Hepatocyte (in vitro differentiated cells): ENCODE measurements around the gene SLF1.

ENCODE experiments used
- CTCF ChIP-seq: fragments of 200-600 bp; sonication (generic); IDR thresholded peaks from 2 replicates; pipeline ENCODE4 v1.5.1; 2016; ENCODE audit warnings: antibody characterized with exemption, mild to moderate bottlenecking; ENCODE audit not compliant: poor library complexity
- EZH2 ChIP-seq: fragments of 200-600 bp; sonication (generic); IDR thresholded peaks from 2 replicates; pipeline ENCODE4 v1.6.1; 2016; ENCODE audit warnings: antibody characterized with exemption, mild to moderate bottlenecking, borderline replicate concordance
- EZH2phosphoT487 ChIP-seq: fragments of 200-600 bp; sonication (generic); IDR thresholded peaks from one replicate; pipeline ENCODE4 v1.6.1; 2018; ENCODE audit warnings: antibody characterized with exemption, mild to moderate bottlenecking, low read depth, moderate library complexity; ENCODE audit not compliant: unreplicated experiment, severe bottlenecking

- TF ChIP-seq CTCF: no peak
- no peak for TF ChIP-seq EZH2phosphoT487
- no peak for TF ChIP-seq EZH2
These were observed 84.3 kb downstream of the SLF1 start for GRCh38 chr5:94702729-94703128.
